HepG2 (cell line): ENCODE data around the gene ZBTB46. TPM values are rescaled to one million over a fixed set of nuclear protein-coding genes. Genes with fewer than 3 reads are reported as not detected.

Experiments
- ARNTL ChIP-seq: sonication (generic); formaldehyde crosslinking; IDR thresholded peaks from 2 replicates; pipeline ENCODE4 v1.4.0; 2020; ENCODE audit warnings: mild to moderate bottlenecking, missing genetic modification reagents
- ASH2L ChIP-seq: fragments of 300-600, 200-600 bp; sonication (generic); IDR thresholded peaks from 2 replicates; pipeline ENCODE4 v1.7.0; 2017; ENCODE audit warnings: low read depth, mild to moderate bottlenecking, moderate library complexity, mixed read lengths, low read length; ENCODE audit not compliant: insufficient read length
- GFI1 ChIP-seq: sonication (generic); formaldehyde crosslinking; IDR thresholded peaks from 2 replicates; pipeline ENCODE4 v1.5.0; 2020; ENCODE audit warnings: missing genetic modification reagents, mild to moderate bottlenecking, borderline replicate concordance
- JUN ChIP-seq: sonication (generic); formaldehyde crosslinking; IDR thresholded peaks from 2 replicates; pipeline ENCODE4 v1.4.0; 2020; ENCODE audit warnings: mild to moderate bottlenecking, missing genetic modification reagents
- LCORL ChIP-seq, 2 experiments: fragments of 450-650 bp in 1 of 2; sonication (generic) in 1 of 2; formaldehyde crosslinking in 1 of 2; IDR thresholded peaks; 2 replicates each; pipeline versions ENCODE4 v1.5.0 to v1.6.1; 2017 to 2020; ENCODE audit warnings: antibody characterized with exemption in 1 of 2, missing genetic modification reagents in 1 of 2
- SPEN ChIP-seq: sonication (generic); formaldehyde crosslinking; IDR thresholded peaks from 2 replicates; pipeline ENCODE4 v1.5.1; 2020; ENCODE audit warnings: low read depth, mild to moderate bottlenecking, missing genetic modification reagents
- SRF ChIP-seq: IDR thresholded peaks from 2 replicates; pipeline ENCODE4 v1.6.1; 2011; ENCODE audit warnings: mild to moderate bottlenecking, low read depth, low read length, moderate library complexity
- SRSF9 ChIP-seq: fragments of 200-400 bp; formaldehyde crosslinking; IDR thresholded peaks from 2 replicates; pipeline ENCODE4 v1.6.1; 2018; ENCODE audit warnings: borderline replicate concordance, mild to moderate bottlenecking, low read depth, low read length; ENCODE audit not compliant: insufficient read depth, poor library complexity, severe bottlenecking
- TBX2 ChIP-seq: sonication (generic); formaldehyde crosslinking; IDR thresholded peaks from 2 replicates; pipeline ENCODE4 v1.5.0; 2020; ENCODE audit warnings: missing genetic modification reagents, mild to moderate bottlenecking, borderline replicate concordance
- ZNF556 ChIP-seq: sonication (generic); formaldehyde crosslinking; IDR thresholded peaks from 2 replicates; pipeline ENCODE4 v1.4.0; 2020; ENCODE audit warnings: mild to moderate bottlenecking, missing genetic modification reagents, borderline replicate concordance
- ZNF569 ChIP-seq: sonication (generic); formaldehyde crosslinking; IDR thresholded peaks from 2 replicates; pipeline ENCODE4 v1.5.0; 2020; ENCODE audit warnings: mild to moderate bottlenecking, missing genetic modification reagents, moderate library complexity, borderline replicate concordance
- ZNF816 ChIP-seq: sonication (generic); formaldehyde crosslinking; IDR thresholded peaks from 2 replicates; pipeline ENCODE4 v1.8.0; 2022; ENCODE audit warnings: missing genetic modification reagents, mild to moderate bottlenecking, borderline replicate concordance
- polyA plus RNA-seq, 8 experiments: library from polyadenylated mRNA; depleted of rRNA in 3 of 8; stranded (reverse) in 7 of 8; unstranded in 1 of 8; fragments of >200 nt; fragmentation: Illumina TruSeq in 4 of 8; extraction: Trizol in 4 of 8; gene quantifications; 2 replicates each; pipeline versions ENCODE4 v1.2.1 to v1.2.3, GENCODE V29; 2011 to 2016; ENCODE audit warnings: low read depth in 4 of 8, missing spikeins in 1 of 8, mixed read lengths in 1 of 8; ENCODE audit not compliant: insufficient read depth in 1 of 8
- total RNA-seq, 5 experiments: library from RNA; depleted of rRNA; stranded (reverse); fragments of >200 nt; fragmentation: Illumina TruSeq; extraction: Trizol; gene quantifications; 2 replicates each; pipeline ENCODE4 v1.2.3, GENCODE V29; 2016; ENCODE audit warnings: low read depth in 1 of 5
- TF ChIP-seq, protein P1 (sequence below): IDR thresholded peaks from 2 replicates; pipeline ENCODE4 v1.6.1; 2012; ENCODE audit warnings: low read length, improper control_type of control experiment
- TF ChIP-seq, protein P2 (sequence below): IDR thresholded peaks from 2 replicates; pipeline ENCODE4 v1.6.1; 2012; ENCODE audit warnings: inconsistent platforms
- TF ChIP-seq, protein P3 (sequence below): sonication (generic); formaldehyde crosslinking; IDR thresholded peaks from 2 replicates; pipeline ENCODE4 v1.8.0; 2022; ENCODE audit warnings: missing genetic modification reagents, mild to moderate bottlenecking, inconsistent platforms, borderline replicate concordance
- TF ChIP-seq, protein P4 (sequence below): IDR thresholded peaks from 2 replicates; pipeline ENCODE4 v1.6.1; 2016; ENCODE audit warnings: low read depth, borderline replicate concordance
- TF ChIP-seq, protein P5 (sequence below): sonication (generic); formaldehyde crosslinking; IDR thresholded peaks from 2 replicates; pipeline ENCODE4 v1.4.0; 2020; ENCODE audit warnings: missing genetic modification reagents
- TF ChIP-seq, protein P6 (sequence below): sonication (generic); formaldehyde crosslinking; IDR thresholded peaks from 2 replicates; pipeline ENCODE4 v1.5.1; 2020; ENCODE audit warnings: mild to moderate bottlenecking, missing genetic modification reagents

The ZBTB46 gene
- total and polyA plus RNA-seq, 2 of the 13 experiments (the other 11 are each of a cell fraction or from before 2014, with no cell fraction given), result 1.6 to 13.5 TPM

DNA sequence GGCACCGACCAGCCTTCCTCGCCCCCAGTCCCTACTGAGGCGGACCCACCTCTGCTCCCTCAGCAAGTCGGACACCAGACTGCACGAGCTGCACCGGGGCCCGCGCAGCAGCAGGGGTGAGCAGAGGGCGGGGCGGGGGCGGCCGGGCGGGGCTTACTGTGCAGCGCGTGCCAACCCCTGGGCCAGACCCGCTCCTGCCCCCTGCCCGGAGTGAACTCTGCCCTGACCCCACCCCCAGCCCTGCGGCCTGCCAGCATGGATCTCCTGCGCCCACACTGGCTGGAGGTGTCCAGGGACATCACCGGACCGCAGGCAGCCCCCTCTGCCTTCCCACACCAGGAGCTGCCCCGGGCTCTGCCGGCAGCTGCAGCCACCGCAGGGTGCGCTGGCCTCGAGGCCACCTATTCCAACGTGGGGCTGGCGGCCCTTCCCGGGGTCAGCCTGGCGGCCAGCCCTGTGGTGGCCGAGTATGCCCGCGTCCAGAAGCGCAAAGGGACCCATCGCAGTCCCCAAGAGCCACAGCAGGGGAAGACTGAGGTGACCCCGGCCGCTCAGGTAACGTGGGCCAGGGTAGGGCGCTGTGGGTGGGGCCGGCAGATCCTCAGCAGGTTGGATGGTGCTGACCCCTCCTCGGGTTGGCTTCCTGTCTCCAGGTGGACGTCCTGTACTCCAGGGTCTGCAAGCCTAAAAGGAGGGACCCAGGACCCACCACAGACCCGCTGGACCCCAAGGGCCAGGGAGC is 92.9 kb downstream of the ZBTB46 start (continued):
- TF ChIP-seq, protein P1, sequence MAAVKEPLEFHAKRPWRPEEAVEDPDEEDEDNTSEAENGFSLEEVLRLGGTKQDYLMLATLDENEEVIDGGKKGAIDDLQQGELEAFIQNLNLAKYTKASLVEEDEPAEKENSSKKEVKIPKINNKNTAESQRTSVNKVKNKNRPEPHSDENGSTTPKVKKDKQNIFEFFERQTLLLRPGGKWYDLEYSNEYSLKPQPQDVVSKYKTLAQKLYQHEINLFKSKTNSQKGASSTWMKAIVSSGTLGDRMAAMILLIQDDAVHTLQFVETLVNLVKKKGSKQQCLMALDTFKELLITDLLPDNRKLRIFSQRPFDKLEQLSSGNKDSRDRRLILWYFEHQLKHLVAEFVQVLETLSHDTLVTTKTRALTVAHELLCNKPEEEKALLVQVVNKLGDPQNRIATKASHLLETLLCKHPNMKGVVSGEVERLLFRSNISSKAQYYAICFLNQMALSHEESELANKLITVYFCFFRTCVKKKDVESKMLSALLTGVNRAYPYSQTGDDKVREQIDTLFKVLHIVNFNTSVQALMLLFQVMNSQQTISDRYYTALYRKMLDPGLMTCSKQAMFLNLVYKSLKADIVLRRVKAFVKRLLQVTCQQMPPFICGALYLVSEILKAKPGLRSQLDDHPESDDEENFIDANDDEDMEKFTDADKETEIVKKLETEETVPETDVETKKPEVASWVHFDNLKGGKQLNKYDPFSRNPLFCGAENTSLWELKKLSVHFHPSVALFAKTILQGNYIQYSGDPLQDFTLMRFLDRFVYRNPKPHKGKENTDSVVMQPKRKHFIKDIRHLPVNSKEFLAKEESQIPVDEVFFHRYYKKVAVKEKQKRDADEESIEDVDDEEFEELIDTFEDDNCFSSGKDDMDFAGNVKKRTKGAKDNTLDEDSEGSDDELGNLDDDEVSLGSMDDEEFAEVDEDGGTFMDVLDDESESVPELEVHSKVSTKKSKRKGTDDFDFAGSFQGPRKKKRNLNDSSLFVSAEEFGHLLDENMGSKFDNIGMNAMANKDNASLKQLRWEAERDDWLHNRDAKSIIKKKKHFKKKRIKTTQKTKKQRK, result no peak
- peak; percentile 86 for TF ChIP-seq JUN (CRISPR knock-in tag)
- TF ChIP-seq TBX2 (CRISPR knock-in tag), result peak; percentile 87
- TF ChIP-seq, protein P2, sequence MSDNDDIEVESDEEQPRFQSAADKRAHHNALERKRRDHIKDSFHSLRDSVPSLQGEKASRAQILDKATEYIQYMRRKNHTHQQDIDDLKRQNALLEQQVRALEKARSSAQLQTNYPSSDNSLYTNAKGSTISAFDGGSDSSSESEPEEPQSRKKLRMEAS, result peak; percentile 93
- peak; percentile 56 for TF ChIP-seq ASH2L
- TF ChIP-seq, protein P3, sequence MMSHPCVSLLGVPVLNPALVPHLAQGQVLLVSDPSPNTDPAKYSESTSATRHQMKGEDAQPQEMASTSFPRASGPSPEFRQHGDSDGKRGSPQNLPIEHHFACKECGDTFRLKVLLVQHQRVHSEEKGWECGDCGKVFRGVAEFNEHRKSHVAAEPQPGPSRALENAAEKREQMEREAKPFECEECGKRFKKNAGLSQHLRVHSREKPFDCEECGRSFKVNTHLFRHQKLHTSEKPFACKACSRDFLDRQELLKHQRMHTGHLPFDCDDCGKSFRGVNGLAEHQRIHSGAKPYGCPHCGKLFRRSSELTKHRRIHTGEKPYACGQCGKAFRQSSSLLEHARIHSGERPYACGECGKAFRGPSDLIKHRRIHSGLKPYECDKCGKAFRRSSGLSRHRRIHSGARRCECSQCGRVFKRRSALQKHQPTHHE (CRISPR knock-in tag), result 0 out of 2 replicates have a peak, but pooled peaks have one; percentile 27
- TF ChIP-seq LCORL (IDR thresholded peaks at IDR 0.05), result no peak
- peak; percentile 51 for TF ChIP-seq LCORL (CRISPR knock-in tag; IDR thresholded peaks at IDR 0.05)
- TF ChIP-seq ZNF556 (CRISPR knock-in tag), result peak; percentile 99
- peak; percentile 76 for TF ChIP-seq SPEN (CRISPR knock-in tag)
- TF ChIP-seq, protein P4, sequence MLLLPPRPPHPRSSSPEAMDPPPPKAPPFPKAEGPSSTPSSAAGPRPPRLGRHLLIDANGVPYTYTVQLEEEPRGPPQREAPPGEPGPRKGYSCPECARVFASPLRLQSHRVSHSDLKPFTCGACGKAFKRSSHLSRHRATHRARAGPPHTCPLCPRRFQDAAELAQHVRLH (CRISPR knock-in tag), result peak; percentile 80; the same call in 1 of the 2 replicates
- TF ChIP-seq ZNF816, result no peak
- TF ChIP-seq ARNTL (CRISPR knock-in tag), result peak; percentile 77
- no peak for TF ChIP-seq SRSF9
- TF ChIP-seq, protein P5, sequence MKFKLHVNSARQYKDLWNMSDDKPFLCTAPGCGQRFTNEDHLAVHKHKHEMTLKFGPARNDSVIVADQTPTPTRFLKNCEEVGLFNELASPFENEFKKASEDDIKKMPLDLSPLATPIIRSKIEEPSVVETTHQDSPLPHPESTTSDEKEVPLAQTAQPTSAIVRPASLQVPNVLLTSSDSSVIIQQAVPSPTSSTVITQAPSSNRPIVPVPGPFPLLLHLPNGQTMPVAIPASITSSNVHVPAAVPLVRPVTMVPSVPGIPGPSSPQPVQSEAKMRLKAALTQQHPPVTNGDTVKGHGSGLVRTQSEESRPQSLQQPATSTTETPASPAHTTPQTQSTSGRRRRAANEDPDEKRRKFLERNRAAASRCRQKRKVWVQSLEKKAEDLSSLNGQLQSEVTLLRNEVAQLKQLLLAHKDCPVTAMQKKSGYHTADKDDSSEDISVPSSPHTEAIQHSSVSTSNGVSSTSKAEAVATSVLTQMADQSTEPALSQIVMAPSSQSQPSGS (CRISPR knock-in tag), result peak; percentile 75; the same call in 1 of the 2 replicates
- no peak for TF ChIP-seq SRF
- TF ChIP-seq, protein P6, sequence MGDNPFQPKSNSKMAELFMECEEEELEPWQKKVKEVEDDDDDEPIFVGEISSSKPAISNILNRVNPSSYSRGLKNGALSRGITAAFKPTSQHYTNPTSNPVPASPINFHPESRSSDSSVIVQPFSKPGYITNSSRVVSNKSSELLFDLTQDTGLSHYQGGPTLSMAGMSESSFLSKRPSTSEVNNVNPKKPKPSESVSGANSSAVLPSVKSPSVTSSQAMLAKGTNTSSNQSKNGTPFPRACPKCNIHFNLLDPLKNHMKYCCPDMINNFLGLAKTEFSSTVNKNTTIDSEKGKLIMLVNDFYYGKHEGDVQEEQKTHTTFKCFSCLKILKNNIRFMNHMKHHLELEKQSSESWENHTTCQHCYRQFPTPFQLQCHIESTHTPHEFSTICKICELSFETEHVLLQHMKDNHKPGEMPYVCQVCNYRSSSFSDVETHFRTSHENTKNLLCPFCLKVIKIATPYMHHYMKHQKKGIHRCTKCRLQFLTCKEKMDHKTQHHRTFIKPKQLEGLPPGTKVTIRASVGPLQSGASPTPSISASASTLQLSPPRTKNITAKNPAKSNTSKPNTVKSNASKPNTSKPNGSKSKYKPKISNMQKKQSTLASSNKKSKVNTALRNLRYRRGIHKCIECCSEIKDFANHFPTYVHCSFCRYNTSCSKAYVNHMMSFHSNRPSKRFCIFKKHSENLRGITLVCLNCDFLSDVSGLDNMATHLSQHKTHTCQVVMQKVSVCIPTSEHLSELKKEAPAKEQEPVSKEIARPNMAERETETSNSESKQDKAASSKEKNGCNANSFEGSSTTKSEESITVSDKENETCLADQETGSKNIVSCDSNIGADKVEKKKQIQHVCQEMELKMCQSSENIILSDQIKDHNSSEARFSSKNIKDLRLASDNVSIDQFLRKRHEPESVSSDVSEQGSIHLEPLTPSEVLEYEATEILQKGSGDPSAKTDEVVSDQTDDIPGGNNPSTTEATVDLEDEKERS (CRISPR knock-in tag), result peak; percentile 66
- no peak for TF ChIP-seq ZNF569 (CRISPR knock-in tag)
- peak; percentile 76; the same call in 1 of the 2 replicates for TF ChIP-seq GFI1 (CRISPR knock-in tag)
